HFF-Myc (cell line): Measurements from ENCODE around the gene CDKL1.

Source experiments
- DNase-seq: peaks from one replicate; pipeline ENCODE4 v3.0.0-alpha.2; 2011; ENCODE audit warnings: low read depth; ENCODE audit errors: extremely low read depth
- H3K4me3 ChIP-seq: replicated peaks from 2 replicates; pipeline ENCODE4 v1.5.1; 2011; ENCODE audit warnings: low read depth, mild to moderate bottlenecking, control low read depth, low read length
- CTCF ChIP-seq: IDR thresholded peaks from 2 replicates; pipeline ENCODE4 v1.5.1; 2012; ENCODE audit warnings: mild to moderate bottlenecking, low read depth, low read length, control low read depth; ENCODE audit errors: missing control alignments

The CDKL1 gene

DNA sequence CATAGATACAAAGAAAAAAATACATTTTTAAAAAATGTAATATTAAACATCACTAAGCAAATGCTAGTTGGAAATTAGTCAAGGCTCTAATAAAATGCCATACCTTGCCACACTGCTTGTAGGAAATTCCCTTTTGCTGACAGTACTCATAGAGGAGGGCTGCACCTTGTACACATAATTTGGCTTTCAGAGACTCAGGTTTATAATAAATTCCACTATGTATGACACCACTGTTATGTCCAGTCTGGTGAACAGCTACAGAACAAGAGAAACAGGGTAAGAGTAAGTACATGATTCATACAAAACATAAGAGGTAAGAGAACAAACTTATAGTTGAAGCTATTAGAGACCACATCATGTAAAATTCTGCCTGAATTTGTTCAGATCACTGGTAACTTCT is 94.8 kb downstream of the CDKL1 start:
- TF ChIP-seq CTCF: no peak
- H3K4me3 ChIP-seq: no peak overlapping the region
- no peak for DNase-seq

- TF ChIP-seq CTCF: no peak
Measured at GRCh38 chr14:50299585-50299984, 97.1 kb downstream of the CDKL1 start.

DNA sequence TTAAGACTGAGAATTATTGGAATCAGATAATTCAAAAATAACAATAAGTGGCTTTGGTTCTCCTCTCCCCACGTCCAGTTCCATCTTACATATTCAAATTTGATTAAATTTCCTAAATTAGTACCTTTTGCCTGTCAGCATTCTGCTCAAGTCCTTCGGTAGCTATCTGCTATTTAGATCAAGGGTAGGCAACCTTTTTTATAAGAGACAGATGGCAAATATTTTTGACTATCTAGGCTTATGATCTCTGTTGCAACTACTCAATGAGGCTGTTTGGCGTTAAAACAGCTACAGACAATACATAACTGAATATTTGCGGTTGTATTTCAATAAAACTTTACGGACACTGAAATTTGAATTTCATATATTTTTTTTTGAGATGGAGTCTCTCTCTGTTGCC is 106.4 kb downstream of the CDKL1 start:
- no peak for TF ChIP-seq CTCF
- H3K4me3 ChIP-seq: no peak overlapping the region
- DNase-seq: no peak

More at GRCh38 chr14:50299585-50299984, 97.1 kb downstream of the CDKL1 start:
- no peak overlapping the region for H3K4me3 ChIP-seq
- no peak for DNase-seq

- no peak overlapping the region for H3K4me3 ChIP-seq
- no peak for TF ChIP-seq CTCF
Measured at GRCh38 chr14:50288146-50288545, 108.5 kb downstream of the CDKL1 start.

GRCh38 chr14:50285861-50286260 is 110.8 kb downstream of the CDKL1 start:
- no peak for DNase-seq
- TF ChIP-seq CTCF: no peak
- H3K4me3 ChIP-seq: no peak overlapping the region

More at GRCh38 chr14:50288146-50288545, 108.5 kb downstream of the CDKL1 start:
- no peak for DNase-seq
